ENCODE results near the gene TSC22D4. TPM values are rescaled to one million over a fixed set of nuclear protein-coding genes. Genes with fewer than 3 reads are reported as not detected.

The TSC22D4 gene
- total and polyA plus RNA-seq, 2 experiments from 2014 or later = 14.6 to 24.9 TPM

DNA sequence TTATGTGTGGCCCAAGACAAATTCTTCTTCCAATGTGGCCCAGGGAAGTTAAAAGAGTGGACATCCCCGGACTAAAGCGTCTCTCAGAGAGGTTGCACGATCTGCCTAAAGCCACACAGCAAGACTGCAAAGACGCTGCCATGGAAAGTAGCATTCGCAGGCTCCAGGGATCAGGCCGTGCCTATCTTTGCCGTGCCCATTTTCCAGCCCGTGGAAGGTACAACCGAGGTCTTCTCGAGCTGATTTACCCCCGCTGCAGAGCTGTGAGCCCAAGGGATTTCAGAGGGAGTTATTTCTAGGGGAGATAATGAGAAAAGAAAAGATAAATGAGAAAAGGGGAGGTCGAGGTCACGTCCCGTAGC is 3.7 kb upstream of the TSC22D4 start (continued):
- TF ChIP-seq, protein P1, sequence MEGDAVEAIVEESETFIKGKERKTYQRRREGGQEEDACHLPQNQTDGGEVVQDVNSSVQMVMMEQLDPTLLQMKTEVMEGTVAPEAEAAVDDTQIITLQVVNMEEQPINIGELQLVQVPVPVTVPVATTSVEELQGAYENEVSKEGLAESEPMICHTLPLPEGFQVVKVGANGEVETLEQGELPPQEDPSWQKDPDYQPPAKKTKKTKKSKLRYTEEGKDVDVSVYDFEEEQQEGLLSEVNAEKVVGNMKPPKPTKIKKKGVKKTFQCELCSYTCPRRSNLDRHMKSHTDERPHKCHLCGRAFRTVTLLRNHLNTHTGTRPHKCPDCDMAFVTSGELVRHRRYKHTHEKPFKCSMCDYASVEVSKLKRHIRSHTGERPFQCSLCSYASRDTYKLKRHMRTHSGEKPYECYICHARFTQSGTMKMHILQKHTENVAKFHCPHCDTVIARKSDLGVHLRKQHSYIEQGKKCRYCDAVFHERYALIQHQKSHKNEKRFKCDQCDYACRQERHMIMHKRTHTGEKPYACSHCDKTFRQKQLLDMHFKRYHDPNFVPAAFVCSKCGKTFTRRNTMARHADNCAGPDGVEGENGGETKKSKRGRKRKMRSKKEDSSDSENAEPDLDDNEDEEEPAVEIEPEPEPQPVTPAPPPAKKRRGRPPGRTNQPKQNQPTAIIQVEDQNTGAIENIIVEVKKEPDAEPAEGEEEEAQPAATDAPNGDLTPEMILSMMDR (conservative IDR thresholded peaks at IDR 0.05; ENCODE audit: low read depth in 2 of 2) = no peak
- TF ChIP-seq, protein P2, sequence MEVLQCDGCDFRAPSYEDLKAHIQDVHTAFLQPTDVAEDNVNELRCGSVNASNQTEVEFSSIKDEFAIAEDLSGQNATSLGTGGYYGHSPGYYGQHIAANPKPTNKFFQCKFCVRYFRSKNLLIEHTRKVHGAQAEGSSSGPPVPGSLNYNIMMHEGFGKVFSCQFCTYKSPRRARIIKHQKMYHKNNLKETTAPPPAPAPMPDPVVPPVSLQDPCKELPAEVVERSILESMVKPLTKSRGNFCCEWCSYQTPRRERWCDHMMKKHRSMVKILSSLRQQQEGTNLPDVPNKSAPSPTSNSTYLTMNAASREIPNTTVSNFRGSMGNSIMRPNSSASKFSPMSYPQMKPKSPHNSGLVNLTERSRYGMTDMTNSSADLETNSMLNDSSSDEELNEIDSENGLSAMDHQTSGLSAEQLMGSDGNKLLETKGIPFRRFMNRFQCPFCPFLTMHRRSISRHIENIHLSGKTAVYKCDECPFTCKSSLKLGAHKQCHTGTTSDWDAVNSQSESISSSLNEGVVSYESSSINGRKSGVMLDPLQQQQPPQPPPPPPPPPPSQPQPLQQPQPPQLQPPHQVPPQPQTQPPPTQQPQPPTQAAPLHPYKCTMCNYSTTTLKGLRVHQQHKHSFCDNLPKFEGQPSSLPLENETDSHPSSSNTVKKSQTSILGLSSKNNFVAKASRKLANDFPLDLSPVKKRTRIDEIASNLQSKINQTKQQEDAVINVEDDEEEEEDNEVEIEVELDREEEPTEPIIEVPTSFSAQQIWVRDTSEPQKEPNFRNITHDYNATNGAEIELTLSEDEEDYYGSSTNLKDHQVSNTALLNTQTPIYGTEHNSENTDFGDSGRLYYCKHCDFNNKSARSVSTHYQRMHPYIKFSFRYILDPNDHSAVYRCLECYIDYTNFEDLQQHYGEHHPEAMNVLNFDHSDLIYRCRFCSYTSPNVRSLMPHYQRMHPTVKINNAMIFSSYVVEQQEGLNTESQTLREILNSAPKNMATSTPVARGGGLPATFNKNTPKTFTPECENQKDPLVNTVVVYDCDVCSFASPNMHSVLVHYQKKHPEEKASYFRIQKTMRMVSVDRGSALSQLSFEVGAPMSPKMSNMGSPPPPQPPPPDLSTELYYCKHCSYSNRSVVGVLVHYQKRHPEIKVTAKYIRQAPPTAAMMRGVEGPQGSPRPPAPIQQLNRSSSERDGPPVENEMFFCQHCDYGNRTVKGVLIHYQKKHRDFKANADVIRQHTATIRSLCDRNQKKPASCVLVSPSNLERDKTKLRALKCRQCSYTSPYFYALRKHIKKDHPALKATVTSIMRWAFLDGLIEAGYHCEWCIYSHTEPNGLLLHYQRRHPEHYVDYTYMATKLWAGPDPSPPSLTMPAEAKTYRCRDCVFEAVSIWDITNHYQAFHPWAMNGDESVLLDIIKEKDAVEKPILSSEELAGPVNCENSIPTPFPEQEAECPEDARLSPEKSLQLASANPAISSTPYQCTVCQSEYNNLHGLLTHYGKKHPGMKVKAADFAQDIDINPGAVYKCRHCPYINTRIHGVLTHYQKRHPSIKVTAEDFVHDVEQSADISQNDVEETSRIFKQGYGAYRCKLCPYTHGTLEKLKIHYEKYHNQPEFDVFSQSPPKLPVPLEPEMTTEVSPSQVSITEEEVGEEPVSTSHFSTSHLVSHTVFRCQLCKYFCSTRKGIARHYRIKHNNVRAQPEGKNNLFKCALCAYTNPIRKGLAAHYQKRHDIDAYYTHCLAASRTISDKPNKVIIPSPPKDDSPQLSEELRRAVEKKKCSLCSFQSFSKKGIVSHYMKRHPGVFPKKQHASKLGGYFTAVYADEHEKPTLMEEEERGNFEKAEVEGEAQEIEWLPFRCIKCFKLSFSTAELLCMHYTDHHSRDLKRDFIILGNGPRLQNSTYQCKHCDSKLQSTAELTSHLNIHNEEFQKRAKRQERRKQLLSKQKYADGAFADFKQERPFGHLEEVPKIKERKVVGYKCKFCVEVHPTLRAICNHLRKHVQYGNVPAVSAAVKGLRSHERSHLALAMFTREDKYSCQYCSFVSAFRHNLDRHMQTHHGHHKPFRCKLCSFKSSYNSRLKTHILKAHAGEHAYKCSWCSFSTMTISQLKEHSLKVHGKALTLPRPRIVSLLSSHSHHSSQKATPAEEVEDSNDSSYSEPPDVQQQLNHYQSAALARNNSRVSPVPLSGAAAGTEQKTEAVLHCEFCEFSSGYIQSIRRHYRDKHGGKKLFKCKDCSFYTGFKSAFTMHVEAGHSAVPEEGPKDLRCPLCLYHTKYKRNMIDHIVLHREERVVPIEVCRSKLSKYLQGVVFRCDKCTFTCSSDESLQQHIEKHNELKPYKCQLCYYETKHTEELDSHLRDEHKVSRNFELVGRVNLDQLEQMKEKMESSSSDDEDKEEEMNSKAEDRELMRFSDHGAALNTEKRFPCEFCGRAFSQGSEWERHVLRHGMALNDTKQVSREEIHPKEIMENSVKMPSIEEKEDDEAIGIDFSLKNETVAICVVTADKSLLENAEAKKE (CRISPR knock-in tag; IDR thresholded peaks at IDR 0.05) = no peak

DNA sequence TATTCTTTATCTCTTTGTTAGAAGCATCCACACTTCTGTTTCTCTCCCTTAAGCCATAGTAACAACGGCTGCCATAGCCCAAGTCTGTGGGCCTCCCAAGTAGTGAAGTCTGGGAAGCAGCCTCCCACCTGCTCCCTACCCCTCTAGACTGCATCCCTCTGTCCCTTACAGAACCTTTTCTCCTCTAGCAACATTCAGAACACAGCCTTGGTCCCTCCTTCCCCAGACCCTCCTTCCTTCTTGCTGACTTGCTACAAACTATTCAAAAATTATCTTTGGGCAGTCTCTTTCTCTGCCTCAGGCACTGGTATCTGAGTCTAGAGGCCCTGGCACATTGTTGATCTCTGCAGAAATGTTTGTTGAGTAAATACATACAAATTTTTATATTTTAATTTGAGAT is 2.5 kb upstream of the TSC22D4 start:
- H4K20me1 ChIP-seq (replicated peaks; ENCODE audit: insufficient read depth) = no peaks in the 10 kb centered on the region
- no peak overlapping the region for H3K27ac ChIP-seq (ENCODE audit: low read depth)
- Mint-ChIP-seq H3K4me3 (peak overlapping the region; percentile 19; the same call in 1 of the 3 replicates), H3K27me3 (ENCODE audit: insufficient read depth, low read depth, poor library complexity) (peaks cover 18% of the 10 kb centered on the region), H3K36me3 (ENCODE audit: low read depth) (no peaks in the 10 kb centered on the region; the same call in 2 of the 3 replicates), H3K9me3 (no peaks in the 10 kb centered on the region; the same call in 1 of the 3 replicates), H3K27ac (no peak overlapping the region), H3K4me1 (peaks cover 34% of the 10 kb centered on the region)
- H3K9me2 ChIP-seq (ENCODE audit: insufficient read depth) = no peaks in the 10 kb centered on the region
- H3K4me3 ChIP-seq = no peak overlapping the region
- H3K79me2 ChIP-seq (replicated peaks; ENCODE audit: insufficient read depth) = no peaks in the 10 kb centered on the region; the same call in 1 of the 2 replicates
- TF ChIP-seq STAT1 (IDR thresholded peaks at IDR 0.05; ENCODE audit: unreplicated experiment) (no peak), ZNF114 (CRISPR knock-in tag; IDR thresholded peaks at IDR 0.05) (no peak), JUNB (IDR thresholded peaks at IDR 0.05; ENCODE audit: unreplicated experiment) (no peak), NANOG (IDR thresholded peaks at IDR 0.05; ENCODE audit: borderline replicate concordance) (no peak)
- TF ChIP-seq, protein P3, sequence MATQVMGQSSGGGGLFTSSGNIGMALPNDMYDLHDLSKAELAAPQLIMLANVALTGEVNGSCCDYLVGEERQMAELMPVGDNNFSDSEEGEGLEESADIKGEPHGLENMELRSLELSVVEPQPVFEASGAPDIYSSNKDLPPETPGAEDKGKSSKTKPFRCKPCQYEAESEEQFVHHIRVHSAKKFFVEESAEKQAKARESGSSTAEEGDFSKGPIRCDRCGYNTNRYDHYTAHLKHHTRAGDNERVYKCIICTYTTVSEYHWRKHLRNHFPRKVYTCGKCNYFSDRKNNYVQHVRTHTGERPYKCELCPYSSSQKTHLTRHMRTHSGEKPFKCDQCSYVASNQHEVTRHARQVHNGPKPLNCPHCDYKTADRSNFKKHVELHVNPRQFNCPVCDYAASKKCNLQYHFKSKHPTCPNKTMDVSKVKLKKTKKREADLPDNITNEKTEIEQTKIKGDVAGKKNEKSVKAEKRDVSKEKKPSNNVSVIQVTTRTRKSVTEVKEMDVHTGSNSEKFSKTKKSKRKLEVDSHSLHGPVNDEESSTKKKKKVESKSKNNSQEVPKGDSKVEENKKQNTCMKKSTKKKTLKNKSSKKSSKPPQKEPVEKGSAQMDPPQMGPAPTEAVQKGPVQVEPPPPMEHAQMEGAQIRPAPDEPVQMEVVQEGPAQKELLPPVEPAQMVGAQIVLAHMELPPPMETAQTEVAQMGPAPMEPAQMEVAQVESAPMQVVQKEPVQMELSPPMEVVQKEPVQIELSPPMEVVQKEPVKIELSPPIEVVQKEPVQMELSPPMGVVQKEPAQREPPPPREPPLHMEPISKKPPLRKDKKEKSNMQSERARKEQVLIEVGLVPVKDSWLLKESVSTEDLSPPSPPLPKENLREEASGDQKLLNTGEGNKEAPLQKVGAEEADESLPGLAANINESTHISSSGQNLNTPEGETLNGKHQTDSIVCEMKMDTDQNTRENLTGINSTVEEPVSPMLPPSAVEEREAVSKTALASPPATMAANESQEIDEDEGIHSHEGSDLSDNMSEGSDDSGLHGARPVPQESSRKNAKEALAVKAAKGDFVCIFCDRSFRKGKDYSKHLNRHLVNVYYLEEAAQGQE (IDR thresholded peaks at IDR 0.05; ENCODE audit: unreplicated experiment) = no peak
- H3K36me3 ChIP-seq (ENCODE audit: insufficient read depth) = no peaks in the 10 kb centered on the region
- H3K4me1 ChIP-seq (ENCODE audit: insufficient read depth) = peaks cover 28% of the 10 kb centered on the region; the same call in 1 of the 2 replicates
- no peak overlapping the region for H2AFZ ChIP-seq
- no peaks in the 10 kb centered on the region for H3K27me3 ChIP-seq (ENCODE audit: insufficient read depth)
- peaks cover 2% of the 10 kb centered on the region; the same call in 1 of the 2 replicates for H3F3A ChIP-seq (replicated peaks; ENCODE audit: low read depth)
- DNase-seq (ENCODE audit: low spot score) (no peak), ATAC-seq (no peak)
- H3K4me2 ChIP-seq = no peak overlapping the region
